Liver (tissue), 9 donors: ENCODE data around the gene SPECC1. TPM values are rescaled to one million over a fixed set of nuclear protein-coding genes. Genes with fewer than 3 reads are reported as not detected.
"Not testable (repeated sequence)": the region's sequence is repeated elsewhere in the genome, so short reads cannot be mapped to it uniquely, and the experiment has no call there.

Experiments
- DNase-seq: peaks from one replicate; pipeline ENCODE4 v3.0.0-alpha.2; 2017; ENCODE audit warnings: low spot score
- H3K27ac ChIP-seq, 2 donors: one replicate each; pipeline ENCODE4 v1.7.0; 2013; ENCODE audit warnings: inconsistent platforms in 2 of 2, low read length in 2 of 2, control low read depth in 1 of 2, low read depth in 1 of 2, mild to moderate bottlenecking in 1 of 2
- H3K27me3 ChIP-seq, 4 donors: one replicate each; pipeline versions ENCODE4 v1.6.1 to v1.7.0; 2013; ENCODE audit warnings: low read length in 3 of 4, inconsistent platforms in 1 of 4, mild to moderate bottlenecking in 1 of 4, moderate library complexity in 1 of 4; ENCODE audit not compliant: control insufficient read depth in 4 of 4, insufficient read depth in 4 of 4
- H3K36me3 ChIP-seq, 4 donors: one replicate each; pipeline versions ENCODE4 v1.6.1 to v1.7.0; 2013; ENCODE audit warnings: low read length in 3 of 4, mild to moderate bottlenecking in 3 of 4, low read depth in 1 of 4, moderate library complexity in 1 of 4; ENCODE audit not compliant: control insufficient read depth in 4 of 4, insufficient read depth in 3 of 4
- H3K4me1 ChIP-seq, 4 donors: one replicate each; pipeline versions ENCODE4 v1.6.1 to v1.7.0; 2013; ENCODE audit warnings: low read length in 3 of 4, mild to moderate bottlenecking in 3 of 4, moderate library complexity in 1 of 4; ENCODE audit not compliant: control insufficient read depth in 4 of 4, insufficient read depth in 4 of 4
- H3K4me3 ChIP-seq, 3 donors: one replicate each; pipeline versions ENCODE4 v1.6.1 to v1.7.0; 2013; ENCODE audit warnings: low read length in 3 of 3, control low read depth in 1 of 3, low read depth in 1 of 3, mild to moderate bottlenecking in 1 of 3
- H3K9ac ChIP-seq, 2 donors: one replicate each; pipeline ENCODE4 v1.7.0; 2013; ENCODE audit warnings: low read length in 2 of 2, mild to moderate bottlenecking in 2 of 2, moderate library complexity in 2 of 2, control low read depth in 1 of 2, low read depth in 1 of 2
- H3K9me3 ChIP-seq, 4 donors: one replicate each; pipeline versions ENCODE4 v1.6.1 to v1.7.0; 2013; ENCODE audit warnings: low read length in 3 of 4; ENCODE audit not compliant: control insufficient read depth in 4 of 4
- ATF3 ChIP-seq: IDR thresholded peaks from 2 replicates; pipeline ENCODE4 v1.6.1; 2016; ENCODE audit warnings: antibody characterized with exemption
- CTCF ChIP-seq: fragments of 150-350 bp; IDR thresholded peaks from 2 replicates; pipeline ENCODE4 v1.5.1; 2017; ENCODE audit warnings: improper control_type of control experiment, low read depth, low read length; ENCODE audit not compliant: missing input control
- EGR1 ChIP-seq, 2 donors: IDR thresholded peaks; 2 replicates each; pipeline ENCODE4 v1.6.1; 2016 to 2018; ENCODE audit warnings: antibody characterized with exemption in 2 of 2, low read depth in 2 of 2
- FOXA1 ChIP-seq: IDR thresholded peaks from 2 replicates; pipeline ENCODE4 v1.6.1; 2016; ENCODE audit warnings: antibody characterized with exemption
- GABPA ChIP-seq, 2 donors: IDR thresholded peaks in 1 of 2; conservative IDR thresholded peaks in 1 of 2; 2 replicates each; pipeline ENCODE4 v1.6.1; 2016; ENCODE audit warnings: antibody characterized with exemption in 2 of 2, mild to moderate bottlenecking in 1 of 2, moderate library complexity in 1 of 2
- HNF4A ChIP-seq, 2 donors: conservative IDR thresholded peaks; 2 replicates each; pipeline ENCODE4 v1.6.1; 2016; ENCODE audit warnings: antibody characterized with exemption in 2 of 2, mild to moderate bottlenecking in 2 of 2
- HNF4G ChIP-seq: IDR thresholded peaks from 2 replicates; pipeline ENCODE4 v1.6.1; 2016; ENCODE audit warnings: antibody characterized with exemption
- JUND ChIP-seq, 2 donors: IDR thresholded peaks; 2 replicates each; pipeline ENCODE4 v1.6.1; 2016; ENCODE audit warnings: antibody characterized with exemption in 2 of 2
- MAX ChIP-seq: IDR thresholded peaks from 2 replicates; pipeline ENCODE4 v1.6.1; 2016; ENCODE audit warnings: antibody characterized with exemption
- NR2F2 ChIP-seq: IDR thresholded peaks from 2 replicates; pipeline ENCODE4 v1.6.1; 2016; ENCODE audit warnings: antibody characterized with exemption
- RAD21 ChIP-seq, 2 donors: IDR thresholded peaks; 2 replicates each; pipeline ENCODE4 v1.6.1; 2016; ENCODE audit warnings: antibody characterized with exemption in 2 of 2, mild to moderate bottlenecking in 2 of 2
- REST ChIP-seq: IDR thresholded peaks from 2 replicates; pipeline ENCODE4 v1.6.1; 2016; ENCODE audit warnings: antibody characterized with exemption, mild to moderate bottlenecking
- SP1 ChIP-seq: IDR thresholded peaks from 2 replicates; pipeline ENCODE4 v1.6.1; 2018; ENCODE audit warnings: antibody characterized with exemption, mild to moderate bottlenecking
- TAF1 ChIP-seq: conservative IDR thresholded peaks from 2 replicates; pipeline ENCODE4 v1.6.1; 2016; ENCODE audit warnings: antibody characterized with exemption, mild to moderate bottlenecking
- YY1 ChIP-seq: IDR thresholded peaks from 2 replicates; pipeline ENCODE4 v1.6.1; 2016; ENCODE audit warnings: antibody characterized with exemption, mild to moderate bottlenecking
- ZBTB33 ChIP-seq: IDR thresholded peaks from 2 replicates; pipeline ENCODE4 v1.6.1; 2016; ENCODE audit warnings: antibody characterized with exemption
- WGBS: extraction: QIAGEN DNeasy Blood & Tissue Kit; methylation state at CpG from one replicate; pipeline ENCODE4 v1.1.7; 2013; 5-methylcytosine and 5-hydroxymethylcytosine counted together
- polyA plus RNA-seq, 2 donors: library from polyadenylated mRNA; stranded (reverse) in 1 of 2; unstranded in 1 of 2; fragments of 200-250 nt in 1 of 2; fragments of >200 nt in 1 of 2; fragmentation: Nextera tagmentation in 1 of 2; extraction: Ambion mirVana in 1 of 2; gene quantifications; one replicate each; pipeline versions ENCODE4 v1.2.1 to v1.2.3, GENCODE V29; 2013 to 2015
- total RNA-seq, 2 donors: library from RNA; depleted of rRNA; stranded (reverse); fragments of >200 nt; gene quantifications; one replicate each; pipeline ENCODE4 v1.2.3, GENCODE V29; 2014
- donor health status: healthy.
- donor health status: healthy.
- donor health status: healthy.
- donor health status: healthy.
- donor health status: healthy.

The SPECC1 gene
- total and polyA plus RNA-seq, 4 donors = 0.36 to 70.3 (median 1.8) TPM

GRCh38 chr17:20012017-20012536, 2.9 kb downstream of the SPECC1 start:
- H3K27ac ChIP-seq = no peak overlapping the region

GRCh38 chr17:20016475-20016992, 7.4 kb downstream of the SPECC1 start:
- not testable (repeated sequence) for H3K9ac ChIP-seq, H3K36me3 ChIP-seq, H3K4me3 ChIP-seq, DNase-seq, H3K27ac ChIP-seq, H3K4me1 ChIP-seq, H3K9me3 ChIP-seq, H3K27me3 ChIP-seq
- 95% methylated on average over 32 of the region's 32 CpGs for WGBS

More at GRCh38 chr17:20012017-20012536, 2.9 kb downstream of the SPECC1 start:
- Histone ChIP-seq H3K9me3 (no peaks in the 10 kb centered on the region), H3K4me3 (no peak overlapping the region), H3K4me1 (peaks cover 6 to 16% (median 12%) of the 10 kb centered on the region in 4 donors), H3K9ac (no peak overlapping the region), H3K27me3 (peaks cover 0 to 13% (median 5%) of the 10 kb centered on the region in 4 donors), H3K36me3 (no peaks in the 10 kb centered on the region)
- 58% methylated on average over 2 of the region's 2 CpGs for WGBS
- TF ChIP-seq GABPA (IDR thresholded peaks at IDR 0.05 in 1 of 2, conservative IDR thresholded peaks at IDR 0.05 in 1 of 2) (no peak), SP1 (no peak), ZBTB33 (no peak), REST (no peak), HNF4A (conservative IDR thresholded peaks at IDR 0.05) (no peak), RAD21 (IDR thresholded peaks at IDR 0.05) (no peak), ATF3 (no peak), EGR1 (IDR thresholded peaks at IDR 0.05; ENCODE audit: low read depth in 2 of 2) (no peak), JUND (IDR thresholded peaks at IDR 0.05) (no peak), YY1 (no peak), NR2F2 (no peak), FOXA1 (no peak), TAF1 (no peak), CTCF (no peak), MAX (no peak), HNF4G (no peak)
- no peak for DNase-seq
